HG02973 (cell line): ENCODE data around the gene CKS1B.

Source experiments
- ATAC-seq: cut with Tn5 transposase; IDR thresholded peaks from one replicate; pipeline ENCODE4 v1.9.1; 2021; ENCODE audit warnings: moderate library complexity; ENCODE audit not compliant: unreplicated experiment

Gene CKS1B

DNA sequence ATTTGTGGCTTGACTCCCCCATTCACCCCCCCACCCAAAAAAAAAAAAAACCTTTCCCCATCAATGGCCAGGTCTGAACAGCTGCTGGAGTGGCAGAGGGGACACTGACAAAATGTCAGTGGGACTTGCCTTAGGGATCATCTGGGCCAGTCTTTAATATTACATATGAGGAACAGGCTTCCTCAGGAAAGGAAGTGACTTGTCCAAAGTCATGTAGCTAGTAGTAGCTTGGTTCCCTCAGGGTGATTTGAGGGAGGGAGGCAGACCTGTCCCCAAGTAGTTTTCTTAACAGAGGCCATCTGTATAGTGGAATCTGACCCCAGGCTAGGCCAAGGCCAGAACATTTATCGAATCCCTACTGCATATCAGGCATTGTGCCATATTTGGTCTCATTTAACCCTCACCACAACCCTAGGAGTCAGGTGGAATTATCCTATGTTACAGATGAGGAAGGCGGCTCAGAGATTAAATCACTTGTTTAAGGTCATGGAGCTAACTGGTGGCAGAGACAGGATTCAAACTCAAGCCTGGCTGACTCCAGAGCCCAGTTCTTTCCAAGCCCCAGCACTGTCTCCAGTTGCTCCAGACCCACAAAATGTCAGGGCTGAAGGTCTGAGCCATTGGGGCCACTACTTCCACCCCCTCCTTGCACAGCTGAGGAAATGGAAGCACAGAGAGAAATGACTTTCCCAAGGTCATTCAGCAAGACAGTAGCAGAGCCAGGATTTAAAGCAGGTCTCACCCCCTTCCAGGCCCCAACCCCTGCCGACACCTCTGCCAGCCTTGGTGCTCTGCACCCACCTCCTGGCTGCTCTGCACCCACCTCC is 38.5 kb downstream of the CKS1B start:
- ATAC-seq = no peak

DNA sequence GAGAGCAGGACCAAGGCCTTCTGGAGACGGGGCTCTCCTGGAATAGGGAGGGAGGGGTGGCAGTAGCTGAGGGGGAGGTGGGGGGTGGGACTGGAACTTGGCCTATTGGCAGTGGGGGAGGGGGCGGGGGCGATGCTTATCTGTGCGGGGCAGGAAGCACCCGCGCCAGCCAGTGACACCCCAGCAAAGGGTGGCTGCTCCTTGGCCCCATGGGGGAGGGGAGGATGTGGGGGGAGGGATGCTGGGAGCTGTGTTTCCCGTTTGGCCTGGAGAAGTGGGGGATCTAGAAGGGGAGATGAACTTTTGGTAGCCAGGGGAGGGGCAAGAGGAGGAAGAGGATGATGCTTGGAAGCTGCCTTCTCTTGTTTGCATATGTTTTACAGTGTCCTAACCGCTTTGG is 39.2 kb downstream of the CKS1B start:
- ATAC-seq = no peak

- no peak for ATAC-seq
Observed at GRCh38 chr1:155014709-155015508, 40.4 kb downstream of the CKS1B start.

GRCh38 chr1:155015527-155016230 is 41.2 kb downstream of the CKS1B start:
- ATAC-seq = no peak

DNA sequence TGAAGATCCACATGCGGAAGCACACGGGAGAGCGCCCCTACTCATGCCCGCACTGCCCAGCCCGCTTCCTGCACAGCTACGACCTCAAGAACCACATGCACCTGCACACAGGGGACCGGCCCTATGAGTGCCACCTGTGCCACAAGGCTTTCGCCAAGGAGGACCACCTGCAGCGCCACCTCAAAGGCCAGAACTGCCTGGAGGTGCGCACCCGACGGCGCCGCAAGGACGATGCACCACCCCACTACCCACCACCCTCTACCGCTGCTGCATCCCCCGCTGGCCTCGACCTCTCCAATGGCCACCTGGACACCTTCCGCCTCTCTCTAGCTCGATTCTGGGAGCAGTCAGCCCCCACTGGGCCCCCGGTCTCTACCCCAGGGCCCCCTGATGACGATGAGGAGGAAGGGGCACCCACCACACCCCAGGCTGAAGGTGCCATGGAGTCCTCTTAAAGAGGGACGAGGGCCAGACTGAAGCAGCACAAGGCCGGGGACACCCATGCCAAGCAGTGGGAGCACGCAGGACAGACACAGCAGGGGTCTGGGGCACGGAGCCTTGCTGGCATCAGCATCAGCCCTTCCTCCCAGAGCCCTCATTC is 41.9 kb downstream of the CKS1B start:
- ATAC-seq = no peak

DNA sequence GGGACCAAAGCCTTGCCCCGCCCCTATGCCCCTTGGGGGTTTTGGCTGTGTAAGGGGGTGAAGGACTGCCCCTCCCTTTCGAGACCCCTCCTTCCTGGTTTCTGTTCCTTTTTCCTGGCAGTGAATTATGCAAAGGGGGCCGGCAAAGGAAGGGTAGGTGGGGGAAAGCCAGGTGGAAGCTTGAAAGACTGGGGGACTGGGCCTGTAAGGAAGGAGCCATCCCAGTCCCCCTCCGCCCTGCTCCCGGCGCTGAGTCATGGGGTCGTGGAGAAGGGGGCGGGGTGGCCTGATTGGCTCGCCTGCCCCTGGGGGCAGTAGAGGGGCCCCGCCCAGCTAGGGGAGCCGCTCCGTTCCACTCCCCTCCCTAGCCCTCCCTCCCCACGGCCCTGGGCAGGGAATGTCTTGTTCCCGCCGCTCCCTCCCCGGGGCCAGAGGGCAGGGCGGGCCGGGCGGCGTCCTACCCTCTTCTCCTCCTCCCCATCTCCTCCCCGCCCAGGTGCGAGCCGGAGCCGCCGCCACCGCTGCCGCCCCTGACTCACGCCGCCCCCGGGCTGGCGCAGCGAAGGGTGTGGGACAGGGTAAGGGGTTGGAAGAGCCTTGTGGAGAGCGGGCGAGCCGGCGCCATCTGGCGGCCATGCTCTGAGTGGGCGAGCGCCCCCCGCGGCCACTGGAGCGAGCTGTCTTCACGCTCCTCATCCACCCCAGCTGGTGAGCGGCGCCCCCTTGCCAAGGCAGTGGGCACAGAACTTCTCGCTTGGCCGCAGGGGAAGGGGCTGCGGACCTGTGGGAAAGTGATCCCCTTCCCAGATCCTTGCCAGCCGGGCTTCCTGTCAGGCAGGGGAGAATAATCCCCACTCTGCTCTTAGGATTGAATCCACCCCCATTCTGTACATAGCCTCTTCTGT is 42.8 kb downstream of the CKS1B start:
- peak; percentile 58 for ATAC-seq

- peak; percentile 8 for ATAC-seq
Observed at GRCh38 chr1:155017946-155018316, 43.5 kb downstream of the CKS1B start.

- ATAC-seq = no peak
Observed at GRCh38 chr1:155018617-155019348, 44.3 kb downstream of the CKS1B start.

- no peak for ATAC-seq
Observed at GRCh38 chr1:155019377-155020245, 45.1 kb downstream of the CKS1B start.

DNA sequence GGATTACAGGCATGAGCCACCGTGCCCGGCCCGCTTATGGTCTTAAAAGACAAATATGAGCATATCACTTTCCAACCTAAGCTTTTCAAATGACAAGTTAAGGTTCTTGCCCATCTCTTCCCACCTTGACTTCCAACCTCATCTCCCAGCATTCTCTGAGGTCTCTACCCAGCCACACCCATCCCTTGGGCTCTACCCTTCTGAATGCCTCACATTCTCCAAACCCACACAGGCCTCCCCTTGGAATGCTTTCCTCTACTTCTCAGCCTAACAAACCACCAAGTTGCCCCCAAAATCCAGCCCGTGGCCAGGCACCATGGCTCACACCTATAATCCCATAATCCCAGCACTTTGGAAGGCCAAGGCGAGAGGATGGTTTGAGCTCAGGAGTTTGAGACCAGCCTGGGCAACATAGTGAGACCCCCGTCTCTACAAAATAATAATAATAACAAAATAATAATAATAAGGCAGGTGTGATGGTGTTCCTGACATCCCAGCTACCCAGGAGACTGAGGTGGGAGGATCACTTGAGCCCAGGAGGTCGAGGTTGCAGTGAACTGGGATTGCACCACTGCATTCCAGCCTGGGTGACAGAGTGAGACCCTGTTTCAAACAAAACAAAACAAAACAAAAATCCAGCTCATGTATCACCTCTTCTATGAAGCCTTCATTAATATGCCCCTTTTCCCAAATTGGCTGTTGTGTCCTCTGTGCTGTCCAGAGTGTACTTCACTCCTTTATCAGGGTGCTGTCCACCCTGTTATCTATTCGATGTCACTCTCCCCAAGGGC is 47.9 kb downstream of the CKS1B start:
- ATAC-seq = no peak

- ATAC-seq = no peak
Observed at GRCh38 chr1:155022927-155023236, 48.4 kb downstream of the CKS1B start.

DNA sequence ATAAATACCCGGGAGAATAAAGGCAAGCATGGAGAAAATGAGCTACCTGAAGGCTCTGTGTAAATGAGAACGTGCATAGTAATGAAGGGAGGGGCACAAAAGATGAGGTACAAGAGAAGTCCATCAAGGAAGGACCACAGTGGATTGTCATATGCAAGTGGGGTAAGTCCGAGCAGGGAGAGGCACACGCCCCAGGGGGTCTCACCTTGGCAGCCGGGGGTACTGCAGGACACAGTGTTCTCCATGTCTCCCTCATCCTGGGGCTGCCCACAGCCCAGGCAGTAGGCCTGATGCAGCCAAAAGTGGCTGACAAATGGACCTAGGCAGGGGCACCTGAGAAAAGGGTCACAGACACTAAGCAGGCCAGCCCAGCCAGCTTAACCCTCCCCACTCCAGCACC is 49.1 kb downstream of the CKS1B start:
- ATAC-seq = no peak

DNA sequence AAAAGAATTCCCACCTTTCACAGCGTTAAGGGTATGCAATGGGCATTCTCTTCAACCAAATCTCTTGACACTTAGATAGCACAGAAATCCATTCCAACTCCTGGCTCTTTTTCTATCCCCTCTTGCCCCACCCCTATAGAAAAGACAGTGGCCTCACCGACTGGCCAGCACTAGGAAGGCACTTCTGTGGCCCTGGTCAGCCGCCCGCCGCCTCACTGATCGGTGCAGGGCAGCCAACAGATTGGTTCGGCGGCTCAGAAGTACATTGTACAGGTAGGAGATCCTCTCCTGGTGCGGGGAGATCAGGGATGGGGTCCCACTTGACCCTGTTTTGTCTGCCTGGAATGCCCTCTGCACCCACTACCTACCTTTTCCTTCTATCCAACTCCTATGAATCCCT is 49.8 kb downstream of the CKS1B start:
- no peak for ATAC-seq

GRCh38 chr1:155026154-155026553 is 51.7 kb downstream of the CKS1B start:
- no peak for ATAC-seq

- no peak for ATAC-seq
Observed at GRCh38 chr1:155026588-155026987, 52.1 kb downstream of the CKS1B start.
